CD4-positive, alpha-beta T cell treated with Interferon alpha-2 for 1 hour (primary cell): Measurements from ENCODE around the gene AMPH.

Source experiments
- DNase-seq, 2 donors: peaks; one replicate each; pipeline ENCODE4 v3.0.0-alpha.2; 2020 to 2022

Gene AMPH

GRCh38 chr7:38630720-38631673 is at the start of gene AMPH:
Gene AMPH, minus strand, starts transcription at chr7:38631373. Its CDS starts 22 bp downstream, at chr7:38631351.
- no peak for DNase-seq

DNA sequence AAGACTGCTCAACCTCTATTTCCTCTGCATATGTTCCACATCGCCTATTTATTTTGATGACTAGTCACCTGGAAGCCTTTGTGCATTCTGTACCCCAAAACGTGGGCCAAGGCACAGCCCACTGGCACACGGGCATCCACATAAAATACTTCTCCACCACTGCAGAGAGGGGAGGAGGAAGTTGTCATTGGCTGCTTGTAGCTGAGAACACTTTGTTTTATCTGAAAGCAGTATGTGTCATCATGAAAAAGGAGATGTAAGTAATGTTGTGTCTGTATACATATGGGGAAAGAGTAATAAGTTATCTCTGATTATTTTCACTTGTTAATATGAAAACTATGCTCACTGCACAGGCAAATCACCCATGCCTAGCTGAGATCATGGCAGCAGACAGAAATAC is 48.2 kb upstream of the AMPH start:
- DNase-seq = no peak

DNA sequence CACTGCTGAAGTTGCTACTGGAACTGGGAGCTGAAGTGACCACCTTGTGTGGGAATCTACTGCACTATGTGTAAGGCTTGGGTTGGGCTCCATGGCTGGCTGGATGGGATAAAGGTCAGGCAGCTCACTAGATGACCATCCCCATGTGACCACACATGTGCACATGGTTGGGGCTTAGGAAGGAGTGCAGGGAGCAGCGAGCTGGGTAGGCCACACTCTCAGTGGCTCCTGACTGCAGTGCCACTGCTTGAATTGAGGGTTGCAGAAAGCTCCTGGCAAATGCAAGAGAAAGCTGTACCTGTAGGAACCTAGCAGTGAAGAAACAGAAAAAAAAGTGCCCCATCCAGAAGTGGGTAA is 47.5 kb upstream of the AMPH start:
- DNase-seq = no peak

GRCh38 chr7:38677981-38678697 is 47.0 kb upstream of the AMPH start:
- no peak for DNase-seq

DNA sequence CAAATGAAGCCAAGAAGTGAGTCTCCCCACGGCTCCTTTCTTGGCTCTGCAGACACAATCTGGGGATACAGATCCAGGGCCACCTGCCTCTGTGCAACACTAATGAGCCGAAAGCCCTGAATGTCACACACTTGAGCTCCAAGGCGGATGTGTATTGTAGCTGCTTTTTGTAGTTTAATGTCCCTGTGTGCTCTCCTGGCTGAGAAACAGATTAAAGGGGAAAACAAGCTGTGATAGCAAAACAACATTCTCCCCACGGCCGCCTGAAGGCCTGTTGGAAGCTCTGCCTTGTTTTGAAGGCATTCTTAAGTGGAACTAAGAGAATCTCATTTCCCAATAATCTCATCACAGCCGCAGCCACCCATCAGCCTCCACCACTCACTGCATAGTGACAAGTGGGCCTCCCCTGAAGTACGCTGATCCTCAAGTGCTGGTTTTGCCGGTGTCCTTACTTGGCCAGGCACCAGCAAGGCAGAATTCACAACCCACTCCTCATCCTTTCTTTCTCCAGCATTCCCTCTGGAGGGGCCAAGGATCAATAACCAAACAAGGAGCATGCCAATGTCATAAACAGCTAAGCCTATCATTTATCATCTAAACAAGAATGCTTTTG is 44.4 kb upstream of the AMPH start:
- DNase-seq = no peak

DNA sequence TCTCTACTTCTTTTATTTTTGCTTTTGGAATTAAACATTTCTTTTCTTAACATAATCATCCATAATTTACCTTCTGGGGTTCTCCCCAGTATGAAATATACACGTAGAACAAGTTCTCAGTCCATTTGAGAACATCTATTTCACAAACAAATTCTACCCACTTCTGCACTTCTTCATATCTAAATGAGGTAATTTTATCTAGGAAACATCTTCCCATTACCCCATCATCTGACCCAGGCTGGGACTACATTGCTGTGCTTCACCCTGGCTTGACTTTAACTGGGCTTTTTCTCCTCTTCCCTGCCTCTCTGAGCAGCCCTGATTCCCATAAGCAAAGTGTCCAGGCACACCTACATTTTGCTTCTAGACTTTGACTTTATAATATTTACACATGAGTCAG is 43.3 kb upstream of the AMPH start:
- DNase-seq = no peak

DNA sequence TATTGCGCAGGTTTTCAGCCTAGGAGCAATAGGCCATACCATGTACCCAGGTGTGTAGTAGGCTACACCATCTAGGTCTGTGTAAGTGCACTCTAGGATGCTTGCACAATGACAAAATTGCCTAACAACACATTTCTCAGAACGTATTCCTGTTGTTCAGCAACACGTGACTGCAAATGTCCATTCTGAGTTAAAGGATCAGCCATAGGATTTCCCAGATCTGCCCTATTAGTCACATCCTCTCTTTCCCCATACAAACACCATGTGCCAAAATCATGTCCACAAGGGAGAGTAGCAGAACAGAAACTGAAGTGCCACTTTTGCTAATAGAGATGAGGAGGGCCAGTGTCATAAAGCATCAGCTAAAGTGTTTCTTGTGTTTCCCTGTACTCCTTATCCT is 42.6 kb upstream of the AMPH start:
- peak in 1 of 2 donors; percentile 32 for DNase-seq

- peak in 1 of 2 donors; percentile 43 for DNase-seq
These were observed 41.0 kb upstream of the AMPH start for GRCh38 chr7:38671911-38672905.

- DNase-seq = no peak
These were observed 38.9 kb upstream of the AMPH start for GRCh38 chr7:38669965-38670520.

- no peak for DNase-seq
These were observed 33.8 kb upstream of the AMPH start for GRCh38 chr7:38664972-38665371.

- peak; percentile 21 to 51 for DNase-seq
These were observed 29.4 kb upstream of the AMPH start for GRCh38 chr7:38660427-38661099.

DNA sequence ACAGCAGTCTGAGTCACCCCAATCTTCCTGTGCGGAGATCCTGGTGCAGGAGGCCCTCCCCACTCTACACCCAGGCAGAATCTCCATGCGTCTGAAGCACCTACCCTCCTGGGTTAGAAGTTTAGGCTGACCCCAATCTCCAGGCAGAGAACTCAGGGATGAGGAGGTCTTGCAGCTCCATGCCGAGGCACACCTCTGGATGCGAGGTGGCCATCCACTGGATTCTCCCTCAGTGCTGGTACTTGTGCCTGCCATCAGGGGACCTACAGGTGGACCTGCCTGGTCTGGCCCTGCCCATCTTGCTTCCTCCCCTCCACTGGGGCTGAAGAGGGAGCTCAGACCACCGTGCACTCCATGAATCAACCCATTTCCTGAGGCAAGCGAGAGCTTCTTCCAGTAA is 28.8 kb upstream of the AMPH start:
- DNase-seq = no peak

DNA sequence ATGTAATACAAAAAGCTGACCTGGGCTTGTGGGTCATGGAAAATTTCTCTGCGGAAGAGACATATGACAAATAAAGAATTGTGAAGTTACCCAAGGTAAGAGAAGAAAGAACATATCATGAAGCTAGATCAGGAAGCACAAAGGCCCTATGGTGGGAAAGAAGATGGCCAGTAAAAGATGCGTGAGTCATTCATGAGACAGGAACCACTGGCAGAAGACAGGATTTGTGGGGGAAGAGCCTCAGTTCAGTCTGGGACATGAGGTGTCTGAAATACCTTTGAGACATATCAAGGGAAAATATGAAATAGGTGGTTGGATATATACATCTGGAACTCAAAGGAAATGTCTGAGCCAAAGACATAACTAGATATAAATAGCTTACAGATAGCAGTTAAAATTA is 27.7 kb upstream of the AMPH start:
- no peak for DNase-seq

DNA sequence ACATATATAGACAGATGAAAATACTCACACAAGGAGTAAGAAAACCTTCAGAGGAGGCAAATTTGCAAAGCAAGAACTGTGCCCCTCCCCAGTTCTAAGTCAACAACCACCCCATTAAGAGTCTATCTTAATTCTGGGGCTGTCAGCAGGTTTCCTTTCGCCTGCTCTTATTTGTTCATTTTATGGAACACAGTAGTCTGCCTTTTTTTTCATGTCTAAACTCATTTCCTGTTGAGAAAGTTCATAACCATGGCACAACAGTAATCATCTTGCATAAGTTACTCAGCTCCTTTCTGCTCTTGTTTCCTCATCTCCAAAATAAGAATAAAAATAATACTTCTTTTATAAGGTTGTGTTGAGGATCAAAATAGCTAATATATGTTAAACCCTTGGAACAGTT is 25.8 kb upstream of the AMPH start:
- DNase-seq = no peak

- DNase-seq = no peak
These were observed 24.9 kb upstream of the AMPH start for GRCh38 chr7:38655833-38656774.

DNA sequence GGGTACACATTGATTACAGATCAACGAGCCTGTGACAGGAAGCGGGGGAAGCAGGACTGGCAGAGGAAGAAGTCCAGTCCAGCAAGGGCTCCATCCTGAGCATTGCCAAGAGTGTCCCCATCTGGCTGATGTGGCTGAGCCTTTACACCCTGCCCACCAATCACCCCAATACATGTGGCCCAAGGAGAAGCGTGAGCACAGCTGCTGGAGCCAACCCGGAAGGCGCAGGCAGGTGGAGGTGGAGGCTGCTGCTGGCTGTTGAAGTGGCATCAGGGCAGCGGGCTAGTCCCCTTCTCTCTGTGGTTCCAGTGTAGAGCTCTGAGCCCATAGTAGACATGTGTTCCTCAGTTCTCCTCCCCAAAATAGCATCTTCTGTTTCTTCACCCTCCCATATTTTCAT is 6.8 kb upstream of the AMPH start:
- DNase-seq = no peak

DNA sequence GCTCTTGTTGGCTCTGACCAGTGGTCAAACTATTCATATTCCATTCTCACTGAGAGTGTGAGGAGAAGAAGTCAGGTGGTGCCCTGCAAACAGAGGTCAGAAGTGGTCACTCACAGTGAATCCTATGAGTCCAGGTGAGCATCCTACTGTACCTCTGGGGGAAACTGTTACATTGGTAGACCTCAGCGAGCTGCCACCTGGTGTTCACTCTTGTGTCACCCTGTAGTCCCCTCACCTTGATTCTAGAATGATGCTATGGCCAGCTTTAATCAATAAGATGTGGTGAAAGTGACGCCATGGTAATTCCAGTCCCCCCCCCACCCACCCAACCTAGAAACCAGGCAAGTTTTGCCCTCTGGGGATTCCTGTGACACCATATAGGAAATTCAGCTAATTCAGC is 1.2 kb upstream of the AMPH start:
- DNase-seq = no peak

DNA sequence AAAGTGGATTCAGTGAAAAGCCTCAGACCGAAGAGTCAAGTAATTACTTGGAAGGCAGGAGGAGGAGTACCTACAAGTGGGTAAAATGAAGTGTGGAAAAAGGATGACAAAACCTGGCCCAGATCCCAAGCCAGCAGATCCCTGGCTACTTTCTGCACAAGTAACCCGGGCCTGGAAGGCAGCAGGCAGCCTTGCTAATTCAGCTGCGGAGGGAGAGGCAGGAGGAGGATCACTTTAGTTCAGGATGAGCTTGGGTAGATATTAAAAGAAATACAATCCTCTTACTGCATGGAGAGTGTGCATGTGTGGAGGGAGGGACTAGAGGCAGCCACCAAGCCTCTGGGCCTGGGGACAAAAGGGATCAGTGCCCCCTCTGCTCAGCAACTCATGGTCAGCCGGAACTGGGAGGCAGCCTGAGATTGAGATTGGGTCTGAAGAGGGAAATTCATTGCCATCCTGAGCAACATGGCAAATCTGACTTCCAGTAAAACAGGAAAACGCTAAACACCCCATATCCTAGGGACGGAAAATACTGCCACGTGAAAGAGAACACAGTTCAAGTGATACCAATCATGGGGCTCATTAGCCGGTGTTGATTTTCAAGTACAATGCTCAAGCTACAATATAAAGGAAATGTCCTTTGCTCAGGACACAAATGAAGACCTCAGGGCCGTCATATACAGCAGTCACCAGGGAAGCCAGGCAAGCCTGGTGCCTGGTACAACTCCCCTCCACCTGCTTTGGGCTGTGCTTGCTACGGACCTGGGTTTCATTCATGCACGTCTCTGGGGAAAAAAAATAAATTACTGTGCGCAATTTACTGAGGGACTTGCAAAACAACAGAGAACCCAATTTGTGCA is 1.3 kb downstream of the AMPH start:
- no peak for DNase-seq

DNA sequence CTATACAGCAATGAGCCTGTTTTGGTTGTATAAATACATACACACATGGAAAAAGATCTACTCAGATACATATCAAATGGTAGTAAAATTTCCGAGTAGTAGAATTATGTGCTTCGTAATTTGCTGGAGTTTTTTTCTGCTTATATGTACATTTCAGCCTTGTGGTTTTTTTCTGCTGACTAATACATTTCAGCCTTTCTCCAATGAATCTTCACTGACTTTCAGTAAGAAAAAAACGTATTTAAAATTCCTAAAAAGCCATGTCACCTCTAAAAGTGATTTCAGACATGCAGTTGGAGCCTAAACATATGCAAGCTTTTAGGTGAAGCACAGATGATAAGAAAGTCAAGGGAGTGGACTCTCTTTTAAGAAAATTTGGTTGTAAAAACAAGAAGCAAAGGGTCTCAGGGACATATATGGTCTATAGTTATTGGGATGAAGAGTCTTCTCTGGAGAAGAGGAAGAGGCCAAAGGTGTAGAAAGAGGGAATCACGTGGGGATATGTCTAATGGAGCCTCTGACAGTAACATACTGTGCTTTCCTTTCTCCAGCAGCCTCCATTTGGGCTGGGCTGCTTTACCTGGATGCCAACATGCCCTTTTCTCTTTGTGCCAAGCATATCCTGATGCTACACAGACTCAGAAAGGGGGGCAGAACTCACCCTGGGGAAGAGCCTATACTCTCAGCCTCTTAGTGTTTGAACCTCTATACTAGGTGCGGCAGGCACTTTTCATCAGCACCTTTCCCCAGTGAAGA is 2.4 kb downstream of the AMPH start:
- DNase-seq = no peak
